NCI-H1105 (cell line): ENCODE data around the gene AR.
"Not testable (repeated sequence)": the region's sequence is repeated elsewhere in the genome, so short reads cannot be mapped to it uniquely, and the experiment has no call there.

Source experiments
- DNase-seq: peaks from one replicate; lab custom pipeline; 2025; lab: John Stamatoyannopoulos, UW

AR gene

GRCh38 chrX:67648361-67648760, 104.5 kb downstream of the AR start:
- DNase-seq = no peak

GRCh38 chrX:67651437-67652142, 107.8 kb downstream of the AR start:
- DNase-seq = no peak

GRCh38 chrX:67652543-67652942, 108.7 kb downstream of the AR start:
- no peak for DNase-seq

GRCh38 chrX:67654301-67654700, 110.5 kb downstream of the AR start:
- no peak for DNase-seq

GRCh38 chrX:67665583-67665982, 121.8 kb downstream of the AR start:
- no peak for DNase-seq

DNA sequence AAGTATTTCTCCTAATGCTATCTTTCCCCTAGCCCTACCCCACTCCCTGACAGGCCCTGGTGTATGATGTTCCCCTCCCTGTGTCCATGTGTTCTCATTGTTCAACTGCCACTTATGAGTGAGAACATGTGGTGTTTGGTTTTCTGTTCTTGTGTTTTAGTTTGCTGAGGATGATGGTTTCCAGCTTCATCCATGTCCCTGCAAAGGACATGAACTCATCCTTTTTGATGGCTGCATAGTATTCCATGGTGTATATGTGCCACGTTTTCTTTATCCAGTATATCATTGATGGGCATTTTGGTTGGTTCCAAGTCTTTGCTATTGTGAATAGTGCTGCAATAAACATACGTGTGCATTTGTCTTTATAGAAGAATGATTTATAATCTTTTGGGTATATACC, 126.9 kb downstream of the AR start:
- DNase-seq = not testable (repeated sequence)

- no peak for DNase-seq
Observed at GRCh38 chrX:67673741-67674274, 130.0 kb downstream of the AR start.

DNA sequence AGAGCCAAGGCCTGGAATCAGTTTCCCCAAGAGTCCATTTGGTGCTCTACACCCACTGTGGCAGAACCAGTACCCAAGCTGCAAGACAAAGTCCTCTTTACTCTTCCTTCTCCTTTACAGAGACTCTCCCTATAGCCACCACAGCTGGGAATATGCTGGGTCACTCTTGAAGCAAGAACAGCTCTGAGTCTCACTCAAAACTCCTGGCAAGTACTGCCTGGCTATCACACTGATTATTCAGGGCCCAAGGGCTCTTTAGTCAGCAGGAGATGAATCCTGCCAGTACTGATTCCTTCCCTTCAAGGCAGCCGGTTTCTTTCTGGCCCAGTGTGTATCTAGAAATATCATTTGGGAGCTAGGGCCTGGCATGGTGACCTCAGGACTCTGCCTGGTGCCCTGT, 130.9 kb downstream of the AR start:
- DNase-seq = no peak

- DNase-seq = no peak
Observed at GRCh38 chrX:67684136-67684535, 140.3 kb downstream of the AR start.

- DNase-seq = no peak
Observed at GRCh38 chrX:67692246-67692645, 148.4 kb downstream of the AR start.

DNA sequence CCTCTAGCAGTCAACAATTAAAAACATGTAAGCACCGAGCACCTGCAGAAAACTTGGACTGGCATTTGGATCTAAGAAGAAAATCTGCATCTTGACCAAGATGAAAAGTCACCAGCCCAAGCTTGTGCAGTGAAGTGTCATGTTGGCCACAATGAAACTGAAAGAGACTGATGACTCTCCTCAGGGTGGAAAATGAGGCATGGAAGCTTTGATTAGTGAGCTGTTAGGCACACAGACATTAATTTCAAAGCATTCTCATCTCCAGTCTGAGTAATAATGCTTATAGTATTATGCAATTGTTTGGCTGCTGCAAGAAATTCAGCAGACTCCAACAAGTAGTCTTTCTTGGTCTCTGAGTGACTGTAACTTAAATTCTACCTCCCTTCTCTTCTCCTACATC, 150.1 kb downstream of the AR start:
- no peak for DNase-seq

- no peak for DNase-seq
Observed at GRCh38 chrX:67697452-67697851, 153.6 kb downstream of the AR start.

DNA sequence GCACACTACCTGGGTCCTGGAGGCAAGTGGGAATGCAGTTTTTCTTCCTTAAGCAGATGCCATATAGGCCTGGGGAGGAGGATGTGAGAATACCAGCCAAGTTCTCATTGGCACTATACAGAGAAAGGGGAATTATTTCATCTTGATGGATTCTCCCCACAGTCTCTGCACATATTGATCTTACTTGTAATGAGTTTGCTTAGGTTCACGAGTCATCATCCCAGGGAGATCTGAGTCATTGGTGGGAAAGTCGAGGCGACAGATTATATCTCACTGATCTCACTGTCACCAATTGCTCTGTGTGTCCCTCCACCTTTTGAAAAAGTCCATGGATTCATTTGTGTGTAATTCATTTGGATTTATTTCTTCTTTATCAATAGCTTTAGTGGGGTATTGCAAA, 156.8 kb downstream of the AR start:
- no peak for DNase-seq

GRCh38 chrX:67714004-67714403, 170.2 kb downstream of the AR start:
- no peak for DNase-seq

DNA sequence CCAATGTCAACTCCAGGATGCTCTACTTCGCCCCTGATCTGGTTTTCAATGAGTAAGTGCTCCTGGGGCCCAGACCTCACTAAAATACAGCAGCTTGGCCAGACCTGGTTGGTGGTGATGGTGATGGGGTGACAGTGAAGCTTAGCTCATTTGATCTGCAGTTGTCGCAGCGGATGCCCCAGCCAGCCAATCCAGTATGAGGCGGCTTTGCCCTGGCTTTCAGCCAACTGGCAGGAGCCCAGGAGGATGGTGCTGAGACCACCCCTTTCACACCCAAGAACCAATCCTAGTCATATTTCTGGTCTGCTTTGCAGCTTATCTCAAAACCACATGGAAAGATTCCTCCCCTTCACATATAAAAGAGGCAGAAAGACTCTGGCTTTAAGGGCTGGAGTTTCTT, 173.8 kb downstream of the AR start:
- DNase-seq = no peak

GRCh38 chrX:67718926-67719325, 175.1 kb downstream of the AR start:
- DNase-seq = no peak

DNA sequence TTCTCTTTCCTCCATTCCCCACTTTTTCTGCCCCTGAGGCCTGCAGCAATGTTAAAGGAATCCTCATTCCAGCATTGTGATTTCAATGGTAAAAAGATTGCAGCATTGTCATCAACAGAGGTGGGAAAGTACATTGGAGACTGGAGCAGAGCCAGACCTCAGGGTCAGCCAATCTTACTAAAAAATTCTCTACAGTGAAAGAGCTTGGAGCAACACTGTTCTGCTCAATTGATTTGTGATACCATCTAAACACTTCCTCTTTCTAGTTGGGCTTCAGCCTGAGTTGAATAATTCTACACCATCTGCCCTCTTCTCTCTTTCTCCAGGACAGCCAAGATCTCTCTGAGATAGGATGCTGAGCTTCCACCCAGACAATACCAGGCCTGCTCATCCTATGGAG, 176.5 kb downstream of the AR start:
- no peak for DNase-seq

GRCh38 chrX:67721321-67721720, 177.5 kb downstream of the AR start:
- DNase-seq = no peak

DNA sequence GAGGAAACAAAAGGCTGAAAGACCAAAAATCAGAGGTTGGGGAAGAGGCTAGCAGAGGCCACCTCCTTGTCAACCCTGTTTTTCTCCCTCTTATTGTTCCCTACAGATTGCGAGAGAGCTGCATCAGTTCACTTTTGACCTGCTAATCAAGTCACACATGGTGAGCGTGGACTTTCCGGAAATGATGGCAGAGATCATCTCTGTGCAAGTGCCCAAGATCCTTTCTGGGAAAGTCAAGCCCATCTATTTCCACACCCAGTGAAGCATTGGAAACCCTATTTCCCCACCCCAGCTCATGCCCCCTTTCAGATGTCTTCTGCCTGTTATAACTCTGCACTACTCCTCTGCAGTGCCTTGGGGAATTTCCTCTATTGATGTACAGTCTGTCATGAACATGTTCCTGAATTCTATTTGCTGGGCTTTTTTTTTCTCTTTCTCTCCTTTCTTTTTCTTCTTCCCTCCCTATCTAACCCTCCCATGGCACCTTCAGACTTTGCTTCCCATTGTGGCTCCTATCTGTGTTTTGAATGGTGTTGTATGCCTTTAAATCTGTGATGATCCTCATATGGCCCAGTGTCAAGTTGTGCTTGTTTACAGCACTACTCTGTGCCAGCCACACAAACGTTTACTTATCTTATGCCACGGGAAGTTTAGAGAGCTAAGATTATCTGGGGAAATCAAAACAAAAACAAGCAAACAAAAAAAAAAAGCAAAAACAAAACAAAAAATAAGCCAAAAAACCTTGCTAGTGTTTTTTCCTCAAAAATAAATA, 179.9 kb downstream of the AR start:
- no peak for DNase-seq

GRCh38 chrX:67724359-67725110, 180.7 kb downstream of the AR start:
- DNase-seq = no peak

DNA sequence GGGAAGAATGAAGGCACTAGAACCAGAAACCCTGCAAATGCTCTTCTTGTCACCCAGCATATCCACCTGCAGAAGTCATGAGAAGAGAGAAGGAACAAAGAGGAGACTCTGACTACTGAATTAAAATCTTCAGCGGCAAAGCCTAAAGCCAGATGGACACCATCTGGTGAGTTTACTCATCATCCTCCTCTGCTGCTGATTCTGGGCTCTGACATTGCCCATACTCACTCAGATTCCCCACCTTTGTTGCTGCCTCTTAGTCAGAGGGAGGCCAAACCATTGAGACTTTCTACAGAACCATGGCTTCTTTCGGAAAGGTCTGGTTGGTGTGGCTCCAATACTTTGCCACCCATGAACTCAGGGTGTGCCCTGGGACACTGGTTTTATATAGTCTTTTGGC, 181.7 kb downstream of the AR start:
- DNase-seq = no peak

DNA sequence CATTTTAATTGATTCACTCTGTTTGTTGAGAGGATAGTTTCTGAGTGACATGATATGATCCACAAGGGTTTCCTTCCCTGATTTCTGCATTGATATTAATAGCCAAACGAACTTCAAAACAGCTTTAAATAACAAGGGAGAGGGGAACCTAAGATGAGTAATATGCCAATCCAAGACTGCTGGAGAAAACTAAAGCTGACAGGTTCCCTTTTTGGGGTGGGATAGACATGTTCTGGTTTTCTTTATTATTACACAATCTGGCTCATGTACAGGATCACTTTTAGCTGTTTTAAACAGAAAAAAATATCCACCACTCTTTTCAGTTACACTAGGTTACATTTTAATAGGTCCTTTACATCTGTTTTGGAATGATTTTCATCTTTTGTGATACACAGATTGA, 182.2 kb downstream of the AR start:
- DNase-seq = no peak

GRCh38 chrX:67727576-67727975, 183.8 kb downstream of the AR start:
- DNase-seq = no peak
